ENCODE data around the gene ESR1.

The ESR1 gene

DNA sequence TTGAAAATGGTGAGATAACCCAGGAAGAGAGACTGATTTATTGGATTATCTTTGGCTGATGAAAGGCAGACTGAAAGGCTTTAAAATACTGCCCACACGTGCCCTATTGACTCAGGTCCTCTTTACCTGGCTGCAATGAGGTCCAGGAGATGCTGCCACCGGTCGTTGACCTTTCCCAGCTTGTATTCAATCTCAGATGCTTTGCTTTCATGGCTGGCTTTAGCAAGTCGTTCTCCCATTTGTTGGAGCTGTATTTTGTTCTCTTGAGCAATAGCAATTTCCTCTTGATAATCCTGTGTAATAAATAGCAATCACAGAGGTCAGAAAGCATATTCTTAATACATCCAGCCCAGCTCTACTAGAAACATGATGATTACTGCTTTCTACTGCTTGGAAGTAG lies 368.8 kb downstream of the ESR1 start:
- Histone ChIP-seq H3K9me3 (ENCODE audit: control insufficient read depth, insufficient read depth, low read length) (no peaks in the 10 kb centered on the region), H3F3A (ENCODE audit: control insufficient read depth, insufficient read depth) (peaks cover 21% of the 10 kb centered on the region), H3K9me2 (replicated peaks; ENCODE audit: control insufficient read depth, low read length) (no peaks in the 10 kb centered on the region), H3K4me1 (ENCODE audit: control insufficient read depth, low read length) (peaks cover 16% of the 10 kb centered on the region), H3K79me2 (ENCODE audit: control insufficient read depth, low read length) (peaks cover 3% of the 10 kb centered on the region), H3K4me3 (ENCODE audit: low read length) (no peak overlapping the region), H3K27ac (ENCODE audit: low read depth, low read length) (no peak overlapping the region), H3K4me2 (ENCODE audit: low read length) (no peak overlapping the region), H3K36me3 (ENCODE audit: control insufficient read depth, low read length) (peaks cover 78% of the 10 kb centered on the region), H4K20me1 (ENCODE audit: control insufficient read depth, insufficient read depth, low read depth, low read length) (no peaks in the 10 kb centered on the region), H3K27me3 (ENCODE audit: control insufficient read depth, low read length) (no peaks in the 10 kb centered on the region)
- no peak for TF ChIP-seq CTCF (IDR thresholded peaks at IDR 0.05; ENCODE audit: low read depth, low read length, poor library complexity, severe bottlenecking)
- no peak for TF ChIP-seq EZH2phosphoT487 (IDR thresholded peaks at IDR 0.05; ENCODE audit: borderline replicate concordance, low read length)

Measured in DOHH2 (cell line).